Transverse colon (tissue), 4 donors: ENCODE results near the gene HOXB4.

Experiments
- CTCF ChIP-seq, 5 experiments: fragments of 200-600 bp in 3 of 5; fragments of 450-650 bp in 2 of 5; sonication (generic) in 3 of 5; IDR thresholded peaks; 1 replicate in 2 of 5; 2 replicates in 3 of 5; pipeline ENCODE4 v1.5.1; 2016 to 2017; ENCODE audit warnings: antibody characterized with exemption in 5 of 5, inconsistent platforms in 3 of 5, mild to moderate bottlenecking in 2 of 5, moderate library complexity in 1 of 5
- POLR2A ChIP-seq: fragments of 450-650 bp; IDR thresholded peaks from one replicate; pipeline ENCODE4 v1.6.1; 2016; ENCODE audit warnings: antibody characterized with exemption, mild to moderate bottlenecking, moderate library complexity
- POLR2AphosphoS5 ChIP-seq, 3 donors: sonication (generic); formaldehyde crosslinking; IDR thresholded peaks; one replicate each; pipeline ENCODE4 v1.6.1; 2016; ENCODE audit warnings: antibody characterized with exemption in 3 of 3

GRCh38 chr17:48562934-48563333, 15.2 kb downstream of the HOXB4 start:
- TF ChIP-seq CTCF (IDR thresholded peaks at IDR 0.05) (no peak), POLR2A (no peak), POLR2AphosphoS5 (IDR thresholded peaks at IDR 0.05) (no peak)
